ENCODE measurements around the gene SCAMP1. TPM values are rescaled to one million over a fixed set of nuclear protein-coding genes. Genes with fewer than 3 reads are reported as not detected.

SCAMP1 gene
- total and polyA plus RNA-seq, 2 of the 8 experiments (the other 6 are each of a cell fraction or from before 2014, with no cell fraction given) = 18.6 to 55.9 TPM

GRCh38 chr5:78411586-78411985 is 51.2 kb downstream of the SCAMP1 start:
- Histone ChIP-seq H4K8ac (ENCODE audit: extremely low read depth, insufficient read depth, low read length) (no peak overlapping the region), H3K4me2 (ENCODE audit: insufficient read depth in 1 of 2, low read depth in 2 of 2, low read length in 2 of 2) (no peak overlapping the region), H3K27me3 (replicated peaks in 1 of 4; ENCODE audit: control insufficient read depth in 3 of 4, extremely low read depth in 1 of 4, insufficient read depth in 3 of 4, low read length in 3 of 4) (no peaks in the 10 kb centered on the region), H3K23ac (ENCODE audit: insufficient read length) (no peak overlapping the region), H3K18ac (ENCODE audit: extremely low read depth, low read length) (no peak overlapping the region), H4K91ac (replicated peaks; ENCODE audit: insufficient read length, low read length) (no peak overlapping the region), H2BK120ac (replicated peaks; ENCODE audit: low read depth, low read length) (no peak overlapping the region), H4K5ac (ENCODE audit: insufficient read length, low read depth, low read length) (no peak overlapping the region), H3K27ac (ENCODE audit: low read depth, low read length) (no peak overlapping the region), H3K4me1 (replicated peaks in 1 of 4; ENCODE audit: control insufficient read depth in 3 of 4, insufficient read depth in 4 of 4, low read length in 3 of 4) (no peaks in the 10 kb centered on the region), H3K9ac (replicated peaks in 1 of 4; ENCODE audit: extremely low read depth in 1 of 4, low read depth in 3 of 4, low read length in 3 of 4) (no peak overlapping the region), H3K56ac (replicated peaks; ENCODE audit: insufficient read length, low read depth, low read length) (no peak overlapping the region), H2BK15ac (ENCODE audit: low read length) (no peak overlapping the region), H3K79me1 (ENCODE audit: low read depth, low read length) (no peaks in the 10 kb centered on the region), H2BK20ac (ENCODE audit: low read length) (no peak overlapping the region), H4K20me1 (replicated peaks in 1 of 2; ENCODE audit: control insufficient read depth in 1 of 2, insufficient read depth in 2 of 2, low read length in 2 of 2) (no peaks in the 10 kb centered on the region), H3K36me3 (ENCODE audit: control insufficient read depth in 2 of 4, insufficient read depth in 4 of 4, low read length in 3 of 4) (peaks cover 0 to 6% (median 0%) of the 10 kb centered on the region in 4 experiments; a peak in 3 of 8 replicates), H2BK12ac (ENCODE audit: low read depth, low read length) (no peak overlapping the region), H3K14ac (ENCODE audit: insufficient read length) (no peak overlapping the region), H3K4me3 (ENCODE audit: extremely low read depth in 1 of 4, insufficient read depth in 2 of 4, low read depth in 3 of 4, low read length in 4 of 4) (no peak overlapping the region), H3K79me2 (ENCODE audit: control insufficient read depth in 1 of 2, insufficient read depth in 2 of 2, low read length in 2 of 2) (peaks cover 0 to 31% of the 10 kb centered on the region in 2 experiments; a peak in 2 of 4 replicates), H2BK5ac (ENCODE audit: low read depth, low read length) (no peak overlapping the region), H2AFZ (ENCODE audit: low read length) (no peak overlapping the region), H2AK5ac (ENCODE audit: low read depth, low read length) (no peak overlapping the region), H3K9me3 (ENCODE audit: insufficient read depth in 2 of 2, low read depth in 1 of 2, low read length in 1 of 2) (no peaks in the 10 kb centered on the region), H3K4ac (replicated peaks; ENCODE audit: insufficient read length, low read depth, low read length) (no peak overlapping the region), H3K23me2 (ENCODE audit: low read depth, low read length) (no peaks in the 10 kb centered on the region)
- POLR2A ChIA-PET (ENCODE audit: partially characterized antibody) = interaction anchor here (0.7 kb wide), 1 partner anchor 9 kb away, joined by 4 read pairs; no protein-coding TSS in a partner anchor
- CTCF ChIA-PET (ENCODE audit: partially characterized antibody) = interaction anchor here (0.6 to 1.9 kb wide), 2 partner anchors 56 to 146 kb away, joined by 3 to 4 read pairs; no protein-coding TSS in a partner anchor
- DNase-seq (ENCODE audit: low read depth in 1 of 2, low spot score in 2 of 2) (no peak), FAIRE-seq (no peak)
- TF ChIP-seq ZNF274 (IDR thresholded peaks at IDR 0.05; ENCODE audit: borderline replicate concordance, extremely low read depth, low read length) (no peak), EP300 (IDR thresholded peaks at IDR 0.05; ENCODE audit: borderline replicate concordance in 1 of 2, low read depth in 2 of 2, low read length in 2 of 2) (no peak), CHD1 (IDR thresholded peaks at IDR 0.05; ENCODE audit: low read depth, low read length) (no peak), SIN3A (conservative IDR thresholded peaks at IDR 0.05 in 1 of 2, IDR thresholded peaks at IDR 0.05 in 1 of 2; ENCODE audit: low read depth in 1 of 2, low read length in 2 of 2) (no peak), TBP (IDR thresholded peaks at IDR 0.05; ENCODE audit: low read depth, low read length) (no peak), POLR2A (IDR thresholded peaks at IDR 0.05; ENCODE audit: control extremely low read depth in 1 of 2, low read depth in 2 of 2, low read length in 2 of 2) (no peak), USF2 (IDR thresholded peaks at IDR 0.05; ENCODE audit: low read length) (no peak), SRF (IDR thresholded peaks at IDR 0.05; ENCODE audit: low read depth, low read length) (no peak), TCF12 (IDR thresholded peaks at IDR 0.05; ENCODE audit: low read depth, low read length) (no peak)
